NCI-H82 treated with DMSO at 0.1 percent for 48 hours (cell line): ENCODE data around the gene RPS21.
A peak's percentile ranks its signal among the peaks of the same experiment; 100 is the strongest.
"Not testable (repeated sequence)": the region's sequence is repeated elsewhere in the genome, so short reads cannot be mapped to it uniquely, and the experiment has no call there.

Experiments
- DNase-seq: peaks from one replicate; lab custom pipeline; 2025; ENCODE audit not compliant: unreplicated experiment; lab: John Stamatoyannopoulos, UW

Gene RPS21

GRCh38 chr20:62364911-62365736 lies 21.8 kb upstream of the RPS21 start:
- DNase-seq = no peak

- no peak for DNase-seq
Observed at GRCh38 chr20:62365814-62366369, 21.0 kb upstream of the RPS21 start.

DNA sequence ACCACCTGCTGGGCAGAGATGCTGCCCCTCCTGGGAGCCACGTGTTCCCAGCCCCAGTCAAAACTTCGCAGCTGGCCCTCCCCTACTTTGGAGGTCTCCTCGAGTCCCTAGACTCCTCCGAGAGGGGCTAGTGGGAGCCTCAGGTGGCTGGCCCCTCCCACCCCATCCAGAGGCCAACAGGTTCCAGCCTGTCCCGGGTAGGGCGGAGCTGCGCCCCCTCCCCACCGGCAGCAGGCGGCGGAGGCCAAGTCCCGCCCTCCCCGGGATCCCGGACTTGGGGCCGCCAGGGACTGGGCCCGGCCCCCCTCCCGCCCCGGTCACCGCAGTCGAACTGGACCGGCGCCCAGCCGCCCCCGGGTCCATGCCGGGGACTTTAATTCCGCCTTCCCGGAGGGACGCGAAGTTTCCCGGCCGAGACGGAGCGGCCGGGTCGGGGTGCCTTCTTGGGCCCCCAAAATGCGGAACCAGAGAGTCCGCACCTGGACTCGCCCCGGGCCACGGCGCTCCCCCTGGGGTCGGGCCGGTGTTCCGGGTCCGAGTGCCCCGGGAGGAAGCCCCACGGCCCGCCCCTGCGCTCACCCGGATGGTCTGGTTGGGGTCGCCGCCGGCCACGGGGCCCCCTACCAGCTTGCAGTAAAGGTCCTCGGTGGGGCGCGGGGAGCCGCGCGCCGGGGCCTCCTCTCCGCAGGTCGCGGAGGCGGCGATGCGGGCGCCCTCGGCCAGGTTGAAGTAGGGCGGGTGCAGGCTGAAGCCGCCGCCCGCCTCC lies 20.4 kb upstream of the RPS21 start:
- DNase-seq = no peak

GRCh38 chr20:62367136-62367632 lies 19.7 kb upstream of the RPS21 start, which contains the start of gene LAMA5:
Gene LAMA5, minus strand, starts transcription at chr20:62367312. Its CDS starts 67 bp downstream, at chr20:62367245.
- no peak for DNase-seq

GRCh38 chr20:62367633-62368391 lies 19.1 kb upstream of the RPS21 start:
- DNase-seq = no peak

GRCh38 chr20:62368392-62368975 lies 18.4 kb upstream of the RPS21 start:
- DNase-seq = peak; percentile 27

DNA sequence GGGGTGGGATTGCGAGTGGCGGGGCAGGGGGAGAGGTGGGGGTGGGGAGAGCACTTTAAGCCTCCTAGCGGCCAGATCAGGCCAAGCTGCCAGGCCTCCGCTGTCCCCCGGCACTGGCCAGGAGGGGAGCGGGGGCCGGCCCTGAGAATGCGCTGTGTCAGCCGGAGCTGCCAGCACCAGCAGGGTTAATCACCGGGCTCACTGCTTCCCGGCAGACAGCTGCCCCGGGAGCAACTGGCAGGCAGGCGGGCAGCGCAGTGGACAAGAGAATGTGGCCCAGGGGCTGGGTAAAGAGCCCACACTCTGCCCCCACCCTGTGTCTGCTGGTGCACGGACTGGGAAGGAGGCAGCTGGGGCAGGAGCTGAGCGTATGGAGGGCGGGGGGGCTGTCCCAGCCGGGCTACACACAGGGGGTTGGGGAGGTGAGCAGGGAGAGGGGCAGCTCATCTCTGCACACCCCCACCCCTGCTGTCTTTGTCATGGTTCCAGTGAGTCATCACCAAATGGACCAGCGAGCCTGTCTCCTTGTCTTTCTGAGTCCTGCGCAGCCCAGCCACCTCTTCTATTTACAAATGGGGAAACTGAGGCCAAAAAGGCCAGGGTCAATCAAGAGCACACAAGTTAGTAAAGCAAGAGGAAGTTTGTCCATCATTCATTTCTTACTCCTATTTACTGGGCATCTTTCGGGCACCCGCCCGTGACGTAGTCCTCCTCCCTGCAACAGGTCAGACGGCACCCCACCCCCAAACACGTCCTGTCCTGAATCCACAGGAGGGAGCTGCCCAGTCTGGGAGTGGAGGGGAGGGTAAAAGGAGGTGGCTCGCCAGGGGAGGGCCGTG lies 17.7 kb upstream of the RPS21 start:
- no peak for DNase-seq

GRCh38 chr20:62369815-62370114 lies 17.1 kb upstream of the RPS21 start:
- DNase-seq = no peak

DNA sequence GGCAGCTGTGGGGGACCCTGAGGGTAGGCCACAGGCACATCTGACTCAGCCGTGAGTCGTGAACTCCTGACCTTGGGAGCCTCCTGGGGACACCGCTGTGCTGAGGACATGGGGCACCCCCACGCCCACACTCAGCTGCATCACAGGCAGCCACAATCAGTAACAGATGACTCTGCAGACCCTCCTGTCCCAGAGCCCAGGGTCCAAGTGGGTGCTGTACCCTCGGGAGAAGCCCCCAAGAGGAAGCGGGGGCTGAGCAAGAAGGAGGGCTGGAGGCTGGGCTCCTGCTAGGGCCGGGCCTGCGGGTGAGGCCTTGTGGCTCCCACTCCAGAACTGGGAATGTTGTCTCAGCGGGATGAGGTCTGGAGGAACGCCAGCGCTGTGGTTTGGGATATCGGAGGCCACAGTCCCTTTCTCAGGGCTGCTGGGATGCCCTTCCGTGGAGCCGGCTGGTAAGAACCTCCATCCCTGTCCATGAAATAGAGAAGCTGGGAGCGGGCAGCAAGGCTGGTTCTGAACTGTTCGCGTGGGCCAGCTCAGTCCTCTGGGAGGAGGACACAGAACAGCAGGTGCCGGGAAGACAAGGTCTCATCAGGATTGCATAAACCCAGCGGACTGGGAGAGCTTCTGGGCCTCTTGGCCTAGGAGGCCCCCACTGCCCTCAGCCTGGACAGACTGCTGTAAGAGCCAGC lies 16.6 kb upstream of the RPS21 start:
- no peak for DNase-seq

DNA sequence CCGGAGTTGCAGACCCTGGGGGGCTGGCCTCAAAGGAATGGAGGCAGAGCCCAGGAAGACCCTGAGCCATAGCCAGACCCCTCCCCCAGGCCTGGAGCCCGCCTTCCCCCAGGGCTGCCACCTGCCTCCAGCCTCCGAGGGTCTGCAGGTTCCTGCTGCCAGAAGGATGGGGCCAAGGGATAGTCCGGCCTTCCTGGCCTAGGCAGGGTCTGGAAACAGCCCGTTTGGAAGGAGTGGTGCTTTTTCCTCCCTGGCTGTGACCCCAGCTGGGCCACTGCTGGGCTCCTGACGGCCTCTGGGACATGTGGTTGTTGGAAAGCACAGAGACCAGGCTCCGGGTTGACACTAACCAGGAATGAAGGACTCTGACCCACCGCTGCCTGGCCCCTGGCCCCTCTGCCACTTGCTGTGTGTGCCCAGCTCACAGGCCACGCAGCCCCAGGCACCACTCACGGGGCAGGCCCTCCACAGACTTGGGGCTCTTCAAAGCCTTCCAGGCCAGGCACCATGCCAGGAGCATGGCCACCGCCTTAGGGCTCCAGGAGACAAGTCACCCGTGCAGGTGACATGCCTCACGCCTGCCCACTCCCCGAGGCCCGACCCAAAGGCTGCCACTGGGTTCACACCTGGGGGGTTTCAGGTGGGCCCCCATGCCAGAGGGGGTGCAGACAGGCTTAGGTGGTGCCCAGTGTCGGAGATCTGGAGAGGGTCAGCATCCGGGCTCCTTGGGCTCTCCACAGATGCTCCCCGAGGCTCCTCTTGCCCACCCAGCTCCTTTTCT lies 15.9 kb upstream of the RPS21 start:
- no peak for DNase-seq

GRCh38 chr20:62371588-62372041 lies 15.3 kb upstream of the RPS21 start:
- no peak for DNase-seq

DNA sequence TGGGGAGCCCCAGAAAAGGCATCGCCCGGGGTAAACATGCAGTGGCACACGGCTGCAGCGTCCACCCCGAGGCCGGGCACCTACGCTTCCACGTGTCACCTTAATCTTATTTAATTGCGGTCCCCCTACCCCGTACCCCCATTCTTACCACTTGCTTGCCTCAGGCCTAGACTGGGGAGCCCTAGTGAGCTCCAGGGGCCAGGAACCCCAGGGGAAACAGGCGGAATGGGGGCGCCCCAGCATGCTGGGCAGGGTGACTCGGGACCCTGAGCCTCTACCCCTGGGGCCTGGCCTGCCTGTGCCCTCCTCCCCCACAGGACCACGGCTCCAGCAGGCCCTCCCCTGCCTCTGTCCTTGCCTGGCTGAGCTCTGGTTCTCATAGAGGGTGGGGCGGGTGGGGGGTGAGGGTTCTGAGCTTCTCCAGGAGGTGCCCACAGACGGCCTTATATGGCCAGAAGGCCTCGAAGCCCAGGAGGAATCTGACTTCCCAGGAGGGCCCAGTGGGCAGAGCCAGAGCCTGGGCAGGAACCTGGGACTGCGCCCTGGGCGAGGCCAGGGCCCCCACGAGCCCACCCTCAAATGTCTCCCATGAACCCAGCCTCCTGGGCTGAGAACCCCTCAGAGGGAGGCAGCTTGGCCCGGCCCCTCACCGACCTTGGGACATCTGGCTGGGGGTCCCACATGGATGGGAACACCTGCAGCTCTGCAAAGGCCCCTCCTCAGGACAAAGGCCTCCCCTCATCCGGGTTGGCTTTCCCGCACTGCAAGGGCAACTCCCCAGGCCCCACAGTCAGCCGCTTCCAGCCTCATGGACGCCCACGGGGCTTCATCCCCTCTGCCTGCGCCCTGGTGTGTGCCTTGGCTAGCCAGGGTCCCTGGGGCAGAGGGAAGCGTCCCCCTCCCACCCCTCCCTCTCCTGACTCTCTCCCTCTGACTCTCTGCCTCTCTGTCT lies 14.6 kb upstream of the RPS21 start:
- no peak for DNase-seq

DNA sequence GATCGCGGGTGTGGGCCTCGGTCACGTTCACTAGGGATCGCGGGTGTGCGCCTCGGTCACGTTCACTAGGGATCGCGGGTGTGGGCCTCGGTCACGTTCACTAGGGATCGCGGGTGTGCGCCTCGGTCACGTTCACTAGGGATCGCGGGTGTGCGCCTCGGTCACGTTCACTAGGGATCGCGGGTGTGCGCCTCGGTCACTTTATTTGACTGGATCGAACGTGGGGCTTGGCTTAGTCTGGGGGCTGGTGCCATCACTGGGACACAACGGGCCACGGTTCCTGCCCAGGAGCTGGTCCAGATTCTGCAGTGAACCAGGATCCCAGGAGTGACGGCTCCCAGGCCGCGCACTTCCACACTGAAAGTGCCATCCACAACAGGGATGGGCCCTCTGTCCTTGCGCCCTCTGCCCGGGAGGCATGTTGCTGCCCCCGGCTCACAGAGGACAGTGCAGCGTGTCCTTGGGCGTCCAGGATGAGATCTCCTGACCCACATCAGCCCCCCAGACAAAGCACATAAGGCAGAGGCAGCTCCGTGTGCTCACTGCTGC lies 13.2 kb upstream of the RPS21 start:
- DNase-seq = not testable (repeated sequence)

DNA sequence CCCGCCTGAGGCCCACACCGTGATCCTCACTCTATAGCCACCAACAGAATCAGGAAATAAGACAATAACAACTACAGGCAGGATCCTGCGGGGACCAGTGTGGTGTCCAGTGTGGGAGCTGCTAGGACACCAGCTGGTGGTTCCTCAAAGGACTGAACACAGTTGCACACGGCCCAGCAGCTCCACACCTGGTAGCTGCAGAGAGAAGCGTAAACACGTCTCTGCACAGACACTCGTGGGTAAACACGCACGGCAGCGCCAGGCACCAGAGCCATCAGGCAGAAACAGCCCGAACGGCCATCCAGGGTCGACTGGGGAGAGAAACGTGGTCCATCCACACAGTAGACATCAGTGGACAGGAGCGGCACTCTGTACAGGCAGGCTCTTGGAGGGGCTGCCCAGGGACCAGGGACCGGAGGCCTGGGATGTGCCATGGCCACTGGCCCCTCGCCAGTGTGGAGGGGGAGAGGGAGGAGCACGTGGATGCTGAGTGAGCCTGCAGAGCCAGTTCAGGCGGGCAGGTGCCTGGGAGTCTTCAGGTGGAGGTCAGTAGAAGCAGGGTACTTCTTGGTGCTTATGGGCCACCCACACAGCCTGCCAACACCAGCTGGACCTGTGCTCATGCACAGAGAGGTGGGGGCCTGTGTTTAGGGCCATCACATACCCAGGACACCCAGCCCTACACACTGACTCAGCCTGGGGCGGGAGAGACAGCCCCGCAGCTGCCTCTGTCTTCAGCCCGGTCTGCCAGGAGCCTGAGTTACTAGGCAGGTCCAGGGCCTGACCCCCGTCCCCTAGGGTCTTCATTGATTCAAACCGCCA lies 12.4 kb upstream of the RPS21 start:
- DNase-seq = no peak

DNA sequence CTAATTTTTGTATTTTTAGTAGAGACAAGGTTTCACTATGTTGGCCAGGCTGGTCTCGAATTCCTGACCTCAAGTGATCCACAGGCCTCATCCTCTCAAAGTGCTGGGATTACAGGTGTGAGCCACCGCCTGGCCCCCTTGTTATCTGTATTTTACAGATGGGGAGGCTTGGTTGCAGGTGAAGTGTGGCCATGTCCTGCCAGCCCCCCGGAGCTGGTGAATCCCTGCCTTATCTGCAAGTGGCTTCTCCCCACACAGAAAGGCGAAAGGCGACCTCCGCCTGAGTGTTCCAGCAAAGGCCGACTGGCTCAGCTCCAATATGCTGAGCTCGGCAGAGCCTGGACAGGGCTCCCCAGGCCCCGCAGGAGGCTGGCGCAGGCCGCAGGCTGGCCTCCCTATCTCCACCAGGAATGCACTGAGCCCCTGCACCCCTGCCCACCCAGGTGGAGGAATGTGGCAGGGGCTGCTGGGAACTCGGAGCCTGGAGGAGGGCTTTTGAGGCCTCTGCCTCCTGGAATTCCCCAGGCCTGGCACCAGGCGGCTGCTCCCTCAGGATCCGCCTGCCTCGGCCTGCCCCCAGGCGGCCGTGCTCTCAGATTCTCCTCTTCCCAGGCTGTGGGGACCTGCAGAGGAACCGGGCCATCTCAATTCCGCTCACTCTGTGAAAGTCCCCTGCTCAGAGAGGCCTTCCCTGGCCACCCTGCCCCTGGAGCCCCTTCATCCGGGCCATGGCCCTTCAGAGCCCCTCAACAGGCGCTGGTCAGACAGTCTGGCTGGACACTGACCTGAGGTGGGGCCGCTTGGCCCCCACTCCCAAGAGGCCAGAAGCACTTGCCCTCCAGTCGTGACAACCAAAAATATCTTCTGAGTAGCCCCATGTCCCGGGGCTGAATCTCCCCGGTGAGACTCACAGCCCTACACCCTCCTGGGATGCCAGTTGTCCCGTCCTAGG lies 10.5 kb upstream of the RPS21 start:
- DNase-seq = no peak
